ENCODE measurements around the gene TSPY10. TPM values are rescaled to one million over a fixed set of nuclear protein-coding genes. Genes with fewer than 3 reads are reported as not detected.
"Not testable (repeated sequence)": the region's sequence is repeated elsewhere in the genome, so short reads cannot be mapped to it uniquely, and the experiment has no call there.

TSPY10 gene
- polyA plus RNA-seq (ENCODE audit: insufficient read length in 4 of 4) = not detected

DNA sequence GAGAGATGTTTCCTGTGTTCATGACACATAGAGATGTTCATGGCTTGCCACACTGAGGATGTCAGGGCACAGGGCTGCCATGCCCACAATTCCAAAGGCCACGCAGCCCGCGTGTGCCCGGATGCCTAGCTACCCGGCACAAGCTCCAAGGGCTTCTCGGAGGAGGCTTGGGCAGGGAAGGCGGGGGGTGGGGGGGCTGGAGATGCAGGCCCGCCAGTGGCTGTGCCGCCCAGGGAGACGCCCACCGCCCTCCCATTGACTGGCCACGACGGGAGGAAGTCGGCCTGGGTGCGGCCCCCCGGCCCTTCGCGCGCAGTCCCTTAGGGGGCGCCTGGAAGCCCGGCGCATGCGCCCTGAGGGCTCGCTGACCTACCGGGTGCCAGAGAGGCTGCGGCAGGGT lies at the start of gene TSPY10:
Gene TSPY10, plus strand, starts transcription at position 301 of the 400 bp plus-strand sequence. Its CDS starts 46 bp downstream, at position 347.
- not testable (repeated sequence) for DNase-seq (ENCODE audit: low read depth in 4 of 4, low spot score in 3 of 4)

GRCh38 chrY:9486967-9487366 lies 40.7 kb upstream of the TSPY10 start, which contains the start of gene TSPY9:
TSPY9 (plus strand) TSS chrY:9487267; CDS start chrY:9487313, 46 bp downstream.
- DNase-seq (ENCODE audit: low read depth in 4 of 4, low spot score in 3 of 4) = not testable (repeated sequence)

DNA sequence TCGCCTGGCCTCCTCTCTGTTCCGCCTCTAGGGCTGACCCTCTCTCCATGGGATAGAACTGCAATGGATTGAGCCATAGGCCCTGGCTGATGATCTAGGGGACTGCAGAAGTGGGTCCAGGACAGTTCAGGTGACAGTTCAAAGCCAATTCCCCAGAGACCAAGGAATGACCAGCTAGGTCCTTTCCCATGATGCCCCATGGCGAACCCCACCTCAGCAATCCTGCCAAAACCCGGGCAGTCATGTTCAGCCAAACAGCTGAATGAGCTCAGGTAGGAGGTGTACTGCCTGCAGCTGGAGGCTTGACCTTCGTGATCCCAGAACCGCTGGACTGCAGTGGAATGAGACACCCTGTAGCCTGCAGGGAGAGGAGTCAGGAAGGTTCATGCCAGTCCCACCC lies 23.3 kb upstream of the TSPY10 start:
- DNase-seq (ENCODE audit: low read depth in 4 of 4, low spot score in 3 of 4) = not testable (repeated sequence)

GRCh38 chrY:9516287-9516686 lies 11.4 kb upstream of the TSPY10 start:
- not testable (repeated sequence) for DNase-seq (ENCODE audit: low read depth in 4 of 4, low spot score in 3 of 4)

Other genes starting within 250 kb of the TSPY10 start
- not detected for gene TSPY4, start 190.4 kb upstream of the TSPY10 start, polyA plus RNA-seq (ENCODE audit: insufficient read length in 4 of 4)
- not detected for gene TSPY8, start 170.1 kb upstream of the TSPY10 start, polyA plus RNA-seq (ENCODE audit: insufficient read length in 4 of 4)
- not detected for gene TSPY3, start 129.5 kb upstream of the TSPY10 start, polyA plus RNA-seq (ENCODE audit: insufficient read length in 4 of 4)
- not detected for gene TSPY1, start 60.9 kb upstream of the TSPY10 start, polyA plus RNA-seq (ENCODE audit: insufficient read length in 4 of 4)
- not detected for gene TSPY9, start 40.6 kb upstream of the TSPY10 start, polyA plus RNA-seq (ENCODE audit: insufficient read length in 4 of 4)

All from right renal pelvis (tissue), 4 donors.